IPS-18a (cell line): ENCODE results near the gene SH3PXD2A.

Experiments
- H3K27ac ChIP-seq: one replicate; pipeline ENCODE4 v1.5.1; 2013; ENCODE audit warnings: low read length
- H3K27me3 ChIP-seq: one replicate; pipeline ENCODE4 v1.6.1; 2013; ENCODE audit warnings: mild to moderate bottlenecking, low read length; ENCODE audit not compliant: control insufficient read depth, insufficient read depth
- H3K36me3 ChIP-seq: one replicate; pipeline ENCODE4 v1.6.1; 2013; ENCODE audit warnings: low read depth, low read length; ENCODE audit not compliant: control insufficient read depth
- H3K4me1 ChIP-seq: one replicate; pipeline ENCODE4 v1.6.1; 2013; ENCODE audit warnings: low read depth, low read length; ENCODE audit not compliant: control insufficient read depth
- H3K4me3 ChIP-seq: one replicate; pipeline ENCODE4 v1.5.1; 2013; ENCODE audit warnings: low read length
- H3K9ac ChIP-seq: one replicate; pipeline ENCODE4 v1.6.1; 2013; ENCODE audit warnings: mild to moderate bottlenecking, low read length, moderate library complexity
- H3K9me3 ChIP-seq: one replicate; pipeline ENCODE4 v1.6.1; 2013; ENCODE audit warnings: low read depth, low read length; ENCODE audit not compliant: control insufficient read depth

The SH3PXD2A gene

GRCh38 chr10:103889121-103889720, 33.8 kb upstream of the SH3PXD2A start:
- H3K4me1 ChIP-seq = no peaks in the 10 kb centered on the region
- no peak overlapping the region for H3K27ac ChIP-seq
- H3K27me3 ChIP-seq = no peaks in the 10 kb centered on the region
- no peaks in the 10 kb centered on the region for H3K36me3 ChIP-seq
- H3K9ac ChIP-seq = no peak overlapping the region
- no peaks in the 10 kb centered on the region for H3K9me3 ChIP-seq
- H3K4me3 ChIP-seq = no peak overlapping the region

- no peaks in the 10 kb centered on the region for H3K36me3 ChIP-seq
- H3K4me1 ChIP-seq = no peaks in the 10 kb centered on the region
- no peak overlapping the region for H3K27ac ChIP-seq
- H3K9me3 ChIP-seq = no peaks in the 10 kb centered on the region
- H3K27me3 ChIP-seq = no peaks in the 10 kb centered on the region
- H3K4me3 ChIP-seq = no peak overlapping the region
- H3K9ac ChIP-seq = no peak overlapping the region
Observed at GRCh38 chr10:103888113-103888841, 32.9 kb upstream of the SH3PXD2A start.

- Histone ChIP-seq H3K36me3 (no peaks in the 10 kb centered on the region), H3K27ac (no peak overlapping the region), H3K27me3 (no peaks in the 10 kb centered on the region), H3K4me3 (no peak overlapping the region), H3K4me1 (no peaks in the 10 kb centered on the region), H3K9ac (no peak overlapping the region), H3K9me3 (no peaks in the 10 kb centered on the region)
Observed at GRCh38 chr10:103885617-103886016, 30.2 kb upstream of the SH3PXD2A start.

GRCh38 chr10:103884681-103885139, 29.3 kb upstream of the SH3PXD2A start:
- Histone ChIP-seq H3K9ac (no peak overlapping the region), H3K4me3 (no peak overlapping the region), H3K4me1 (no peaks in the 10 kb centered on the region), H3K9me3 (no peaks in the 10 kb centered on the region), H3K27me3 (no peaks in the 10 kb centered on the region), H3K36me3 (no peaks in the 10 kb centered on the region), H3K27ac (no peak overlapping the region)

- no peaks in the 10 kb centered on the region for H3K4me1 ChIP-seq
- no peak overlapping the region for H3K4me3 ChIP-seq
- H3K9me3 ChIP-seq = no peaks in the 10 kb centered on the region
- no peaks in the 10 kb centered on the region for H3K27me3 ChIP-seq
- H3K9ac ChIP-seq = no peak overlapping the region
- H3K36me3 ChIP-seq = no peaks in the 10 kb centered on the region
- H3K27ac ChIP-seq = no peak overlapping the region
Observed at GRCh38 chr10:103882285-103883007, 27.1 kb upstream of the SH3PXD2A start.

GRCh38 chr10:103881416-103882284, 26.3 kb upstream of the SH3PXD2A start:
- Histone ChIP-seq H3K4me1 (no peaks in the 10 kb centered on the region), H3K9me3 (no peaks in the 10 kb centered on the region), H3K27ac (no peak overlapping the region), H3K4me3 (no peak overlapping the region), H3K9ac (no peak overlapping the region), H3K36me3 (no peaks in the 10 kb centered on the region), H3K27me3 (no peaks in the 10 kb centered on the region)

GRCh38 chr10:103879831-103880230, 24.5 kb upstream of the SH3PXD2A start:
- H3K9ac ChIP-seq = no peak overlapping the region
- H3K4me1 ChIP-seq = no peaks in the 10 kb centered on the region
- H3K9me3 ChIP-seq = no peaks in the 10 kb centered on the region
- H3K27me3 ChIP-seq = no peaks in the 10 kb centered on the region
- H3K27ac ChIP-seq = no peak overlapping the region
- H3K4me3 ChIP-seq = no peak overlapping the region
- H3K36me3 ChIP-seq = no peaks in the 10 kb centered on the region

- no peaks in the 10 kb centered on the region for H3K36me3 ChIP-seq
- H3K9me3 ChIP-seq = no peaks in the 10 kb centered on the region
- H3K4me3 ChIP-seq = no peak overlapping the region
- H3K27me3 ChIP-seq = no peaks in the 10 kb centered on the region
- no peak overlapping the region for H3K27ac ChIP-seq
- no peaks in the 10 kb centered on the region for H3K4me1 ChIP-seq
- no peak overlapping the region for H3K9ac ChIP-seq
Observed at GRCh38 chr10:103879409-103879808, 24.0 kb upstream of the SH3PXD2A start.

- H3K9ac ChIP-seq = no peak overlapping the region
- H3K4me3 ChIP-seq = no peak overlapping the region
- H3K9me3 ChIP-seq = no peaks in the 10 kb centered on the region
- H3K36me3 ChIP-seq = no peaks in the 10 kb centered on the region
- no peak overlapping the region for H3K27ac ChIP-seq
- H3K27me3 ChIP-seq = no peaks in the 10 kb centered on the region
- H3K4me1 ChIP-seq = no peaks in the 10 kb centered on the region
Observed at GRCh38 chr10:103877861-103878260, 22.5 kb upstream of the SH3PXD2A start.

GRCh38 chr10:103876155-103876554, 20.8 kb upstream of the SH3PXD2A start:
- no peaks in the 10 kb centered on the region for H3K9me3 ChIP-seq
- H3K4me1 ChIP-seq = no peaks in the 10 kb centered on the region
- no peak overlapping the region for H3K9ac ChIP-seq
- H3K4me3 ChIP-seq = no peak overlapping the region
- H3K36me3 ChIP-seq = no peaks in the 10 kb centered on the region
- no peaks in the 10 kb centered on the region for H3K27me3 ChIP-seq
- no peak overlapping the region for H3K27ac ChIP-seq

GRCh38 chr10:103874730-103875129, 19.4 kb upstream of the SH3PXD2A start:
- no peaks in the 10 kb centered on the region for H3K36me3 ChIP-seq
- H3K9me3 ChIP-seq = no peaks in the 10 kb centered on the region
- H3K27me3 ChIP-seq = no peaks in the 10 kb centered on the region
- no peak overlapping the region for H3K9ac ChIP-seq
- H3K4me1 ChIP-seq = peaks cover 9% of the 10 kb centered on the region
- H3K27ac ChIP-seq = no peak overlapping the region
- H3K4me3 ChIP-seq = no peak overlapping the region
